ENCODE measurements around the gene FGF22.
A peak's percentile ranks its signal among the peaks of the same experiment; 100 is the strongest.

Gene FGF22

GRCh38 chr19:679418-680286 lies 40.0 kb downstream of the FGF22 start:
- no peak for DNase-seq (ENCODE audit: low read depth in 2 of 2)

- peak; percentile 100 for DNase-seq (ENCODE audit: low read depth in 2 of 2)
These were observed 40.8 kb downstream of the FGF22 start for GRCh38 chr19:680287-681028.

- peak in 1 of 2 donors; percentile 93 for DNase-seq (ENCODE audit: low read depth in 2 of 2)
These were observed 41.6 kb downstream of the FGF22 start for GRCh38 chr19:681029-682019.

- no peak for DNase-seq (ENCODE audit: low read depth in 2 of 2)
These were observed 43.1 kb downstream of the FGF22 start for GRCh38 chr19:682678-683320.

- DNase-seq (ENCODE audit: low read depth in 2 of 2), result no peak
These were observed 45.8 kb downstream of the FGF22 start for GRCh38 chr19:685454-685931.

- no peak for DNase-seq (ENCODE audit: low read depth in 2 of 2)
These were observed 47.1 kb downstream of the FGF22 start for GRCh38 chr19:686589-687297.

- no peak for DNase-seq (ENCODE audit: low read depth in 2 of 2)
These were observed 48.0 kb downstream of the FGF22 start for GRCh38 chr19:687569-688166.

- no peak for DNase-seq (ENCODE audit: low read depth in 2 of 2)
These were observed 48.5 kb downstream of the FGF22 start for GRCh38 chr19:688214-688613.

- DNase-seq (ENCODE audit: low read depth in 2 of 2), result no peak
These were observed 49.3 kb downstream of the FGF22 start for GRCh38 chr19:688992-689391.

- no peak for DNase-seq (ENCODE audit: low read depth in 2 of 2)
These were observed 50.5 kb downstream of the FGF22 start for GRCh38 chr19:690203-690602.
